ENCODE measurements around the gene MAP3K5. TPM values are rescaled to one million over a fixed set of nuclear protein-coding genes. Genes with fewer than 3 reads are reported as not detected.
A peak's percentile ranks its signal among the peaks of the same experiment; 100 is the strongest.

The MAP3K5 gene
- polyA plus RNA-seq, 3 donors, result 9.6 to 12.0 (median 11.1) TPM

DNA sequence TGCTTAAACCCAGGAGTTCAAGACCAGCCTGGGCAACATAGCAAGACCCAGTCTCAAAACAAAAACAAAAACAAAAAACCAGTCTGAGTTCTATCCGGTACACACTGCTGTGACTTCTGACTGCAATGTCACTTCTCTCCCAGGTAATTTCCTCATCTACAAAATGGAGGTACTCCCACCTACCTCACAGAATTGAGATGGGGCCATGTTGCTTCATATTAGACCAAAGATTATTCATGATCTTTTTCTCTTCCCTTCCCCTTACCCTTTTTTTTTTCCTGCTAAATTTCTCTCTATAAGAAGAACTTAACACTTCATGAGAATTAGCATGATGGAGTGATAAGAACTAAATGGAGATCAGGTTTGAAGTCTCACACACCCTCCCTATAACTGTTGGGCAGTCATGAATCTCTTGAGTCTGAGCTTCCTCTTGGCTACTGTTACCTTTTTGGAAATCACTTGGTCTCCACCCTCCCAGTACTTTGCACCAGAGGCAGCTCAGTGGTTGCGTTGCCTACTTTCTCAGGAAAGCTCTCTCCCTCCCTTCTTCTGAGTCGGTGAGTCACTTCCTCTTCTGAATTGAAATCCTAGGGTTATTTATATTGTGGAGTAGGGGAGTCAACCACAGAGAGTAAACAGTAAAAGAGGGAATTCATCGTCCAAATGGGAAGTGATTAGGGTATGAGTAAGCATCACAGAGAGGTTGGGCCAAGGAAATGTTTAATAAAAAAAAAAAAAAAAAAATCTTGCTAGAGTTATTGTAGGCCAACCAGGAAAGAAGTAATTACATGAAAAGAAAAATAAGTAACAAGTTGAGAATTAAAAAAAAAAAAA, 182.2 kb downstream of the MAP3K5 start:
- Histone ChIP-seq H3K27ac (ENCODE audit: low read depth in 1 of 2, low read length in 2 of 2) (peak overlapping the region; percentile 41 to 82), H3K4me2 (replicated peaks; ENCODE audit: extremely low read depth, low read length, poor library complexity, severe bottlenecking) (peak overlapping the region; percentile 38), H3K27me3 (ENCODE audit: control insufficient read depth in 2 of 2, insufficient read depth in 2 of 2, low read length in 2 of 2) (no peaks in the 10 kb centered on the region), H3K4me3 (replicated peaks in 1 of 3; ENCODE audit: low read depth in 2 of 3, low read length in 3 of 3) (peak overlapping the region in 1 of 3 experiments; percentile 20), H3K9ac (ENCODE audit: insufficient read depth, low read length, poor library complexity, severe bottlenecking) (no peak overlapping the region), H3K4me1 (ENCODE audit: control insufficient read depth in 1 of 2, insufficient read depth in 2 of 2, low read length in 2 of 2) (peaks cover 19 to 25% of the 10 kb centered on the region in 2 donors), H2AFZ (ENCODE audit: insufficient read depth, low read depth, low read length, poor library complexity, severe bottlenecking) (no peak overlapping the region), H4K20me1 (ENCODE audit: insufficient read depth, low read length) (peaks cover 10% of the 10 kb centered on the region), H3K36me3 (replicated peaks in 1 of 2; ENCODE audit: control insufficient read depth in 1 of 2, insufficient read depth in 2 of 2, low read length in 2 of 2) (peaks cover 34 to 68% of the 10 kb centered on the region in 2 donors), H3K9me3 (replicated peaks in 1 of 2; ENCODE audit: control insufficient read depth in 1 of 2, insufficient read depth in 1 of 2, low read length in 2 of 2) (no peaks in the 10 kb centered on the region), H3K79me2 (ENCODE audit: insufficient read depth, low read length) (no peaks in the 10 kb centered on the region)
- H3K27me3 Mint-ChIP-seq (ENCODE audit: low read depth in 3 of 3), result peaks cover 0 to 2% (median 0%) of the 10 kb centered on the region in 3 donors
- WGBS (ENCODE audit: insufficient coverage), result 60% methylated on average over 1 of the region's 4 CpGs
- peak overlapping the region in 1 of 2 donors; percentile 73 for H3K4me3 Mint-ChIP-seq
- H3K27ac Mint-ChIP-seq, result peak overlapping the region; percentile 88 to 98 (median 96)
- DNase-seq, result peak; percentile 85 to 95 (median 92)
- intact Hi-C loops (cut with micrococcal nuclease), result no loop called here
- H3K9me3 Mint-ChIP-seq, result no peaks in the 10 kb centered on the region
- TF ChIP-seq, protein P1, sequence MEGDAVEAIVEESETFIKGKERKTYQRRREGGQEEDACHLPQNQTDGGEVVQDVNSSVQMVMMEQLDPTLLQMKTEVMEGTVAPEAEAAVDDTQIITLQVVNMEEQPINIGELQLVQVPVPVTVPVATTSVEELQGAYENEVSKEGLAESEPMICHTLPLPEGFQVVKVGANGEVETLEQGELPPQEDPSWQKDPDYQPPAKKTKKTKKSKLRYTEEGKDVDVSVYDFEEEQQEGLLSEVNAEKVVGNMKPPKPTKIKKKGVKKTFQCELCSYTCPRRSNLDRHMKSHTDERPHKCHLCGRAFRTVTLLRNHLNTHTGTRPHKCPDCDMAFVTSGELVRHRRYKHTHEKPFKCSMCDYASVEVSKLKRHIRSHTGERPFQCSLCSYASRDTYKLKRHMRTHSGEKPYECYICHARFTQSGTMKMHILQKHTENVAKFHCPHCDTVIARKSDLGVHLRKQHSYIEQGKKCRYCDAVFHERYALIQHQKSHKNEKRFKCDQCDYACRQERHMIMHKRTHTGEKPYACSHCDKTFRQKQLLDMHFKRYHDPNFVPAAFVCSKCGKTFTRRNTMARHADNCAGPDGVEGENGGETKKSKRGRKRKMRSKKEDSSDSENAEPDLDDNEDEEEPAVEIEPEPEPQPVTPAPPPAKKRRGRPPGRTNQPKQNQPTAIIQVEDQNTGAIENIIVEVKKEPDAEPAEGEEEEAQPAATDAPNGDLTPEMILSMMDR (IDR thresholded peaks at IDR 0.05), result no peak
- peaks cover 29% of the 10 kb centered on the region for H3K4me1 Mint-ChIP-seq
- peaks cover 71 to 84% of the 10 kb centered on the region in 2 donors for H3K36me3 Mint-ChIP-seq

- H3K4me3 Mint-ChIP-seq, result no peak overlapping the region
- Histone ChIP-seq H3K9ac (ENCODE audit: insufficient read depth, low read length, poor library complexity, severe bottlenecking) (no peak overlapping the region), H3K27ac (ENCODE audit: low read depth in 1 of 2, low read length in 2 of 2) (peak overlapping the region in 1 of 2 donors; percentile 82), H3K27me3 (ENCODE audit: control insufficient read depth in 2 of 2, insufficient read depth in 2 of 2, low read length in 2 of 2) (no peaks in the 10 kb centered on the region), H3K4me3 (replicated peaks in 1 of 3; ENCODE audit: low read depth in 2 of 3, low read length in 3 of 3) (no peak overlapping the region), H4K20me1 (ENCODE audit: insufficient read depth, low read length) (peaks cover 10% of the 10 kb centered on the region), H3K4me2 (replicated peaks; ENCODE audit: extremely low read depth, low read length, poor library complexity, severe bottlenecking) (no peak overlapping the region), H3K9me3 (replicated peaks in 1 of 2; ENCODE audit: control insufficient read depth in 1 of 2, insufficient read depth in 1 of 2, low read length in 2 of 2) (no peaks in the 10 kb centered on the region), H3K36me3 (replicated peaks in 1 of 2; ENCODE audit: control insufficient read depth in 1 of 2, insufficient read depth in 2 of 2, low read length in 2 of 2) (peaks cover 40 to 67% of the 10 kb centered on the region in 2 donors), H2AFZ (ENCODE audit: insufficient read depth, low read depth, low read length, poor library complexity, severe bottlenecking) (no peak overlapping the region), H3K4me1 (ENCODE audit: control insufficient read depth in 1 of 2, insufficient read depth in 2 of 2, low read length in 2 of 2) (peaks cover 19 to 25% of the 10 kb centered on the region in 2 donors), H3K79me2 (ENCODE audit: insufficient read depth, low read length) (no peaks in the 10 kb centered on the region)
- H3K27me3 Mint-ChIP-seq (ENCODE audit: low read depth in 3 of 3), result peaks cover 0 to 2% (median 0%) of the 10 kb centered on the region in 3 donors
- DNase-seq, result no peak
- H3K36me3 Mint-ChIP-seq, result peaks cover 72 to 84% of the 10 kb centered on the region in 2 donors
- intact Hi-C loops (cut with micrococcal nuclease), result no loop called here
- TF ChIP-seq, protein P1 (IDR thresholded peaks at IDR 0.05), result no peak
- H3K9me3 Mint-ChIP-seq, result no peaks in the 10 kb centered on the region
- peaks cover 29% of the 10 kb centered on the region for H3K4me1 Mint-ChIP-seq
- WGBS (ENCODE audit: insufficient coverage), result 100% methylated on average over 2 of the region's 3 CpGs
- peak overlapping the region; percentile 38 to 98 (median 96) for H3K27ac Mint-ChIP-seq
Measured at GRCh38 chr6:136608991-136609390, 183.3 kb downstream of the MAP3K5 start.

All from CD14-positive monocyte (primary cell).